Inflammatory macrophage treated with lipopolysaccharide for 4 hours (primary cell): Measurements from ENCODE around the gene PRSS23.
"Not testable (repeated sequence)": the region's sequence is repeated elsewhere in the genome, so short reads cannot be mapped to it uniquely, and the experiment has no call there.

Experiments
- DNase-seq: peaks from one replicate; pipeline ENCODE4 v3.0.0-alpha.2; 2020

Gene PRSS23

GRCh38 chr11:86815726-86816125, 15.4 kb downstream of the PRSS23 start:
- DNase-seq = no peak

GRCh38 chr11:86816251-86816726, 15.9 kb downstream of the PRSS23 start:
- DNase-seq = no peak

DNA sequence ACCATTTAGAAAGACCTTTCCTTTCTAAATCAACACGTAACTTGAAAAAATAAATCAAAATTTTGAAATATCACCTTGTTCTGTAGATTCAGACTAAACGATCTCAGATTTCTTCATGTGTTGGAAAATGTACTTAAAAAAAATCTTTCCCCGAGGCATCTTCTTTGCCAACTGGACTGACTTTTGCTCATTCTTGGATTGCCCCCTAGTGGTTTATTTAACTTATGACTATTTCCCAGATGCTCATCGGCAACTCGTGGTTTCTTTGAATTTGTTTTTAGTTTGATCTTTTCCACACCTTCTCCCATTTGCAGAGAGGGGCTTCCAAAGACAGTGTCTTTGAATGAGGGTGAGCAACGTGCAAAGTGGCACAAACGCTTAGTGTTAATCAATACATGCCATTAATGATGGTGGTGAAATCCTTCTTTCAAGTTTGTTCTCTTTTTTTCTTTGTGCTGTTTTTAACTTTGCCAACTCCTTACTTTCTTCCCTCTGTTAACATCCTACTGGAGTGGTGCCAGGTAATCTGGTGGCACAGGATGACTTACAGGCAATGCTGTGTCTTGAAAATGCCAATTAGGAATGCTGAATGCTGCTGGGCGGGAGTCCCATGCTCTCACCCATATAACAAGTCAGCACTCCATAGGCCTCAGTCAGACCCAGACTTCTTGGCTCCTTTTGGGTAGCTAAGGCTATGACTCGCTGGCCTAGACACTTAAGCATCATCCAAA, 18.3 kb downstream of the PRSS23 start:
- DNase-seq = peak; percentile 59

GRCh38 chr11:86824139-86824538, 23.8 kb downstream of the PRSS23 start:
- DNase-seq = not testable (repeated sequence)

DNA sequence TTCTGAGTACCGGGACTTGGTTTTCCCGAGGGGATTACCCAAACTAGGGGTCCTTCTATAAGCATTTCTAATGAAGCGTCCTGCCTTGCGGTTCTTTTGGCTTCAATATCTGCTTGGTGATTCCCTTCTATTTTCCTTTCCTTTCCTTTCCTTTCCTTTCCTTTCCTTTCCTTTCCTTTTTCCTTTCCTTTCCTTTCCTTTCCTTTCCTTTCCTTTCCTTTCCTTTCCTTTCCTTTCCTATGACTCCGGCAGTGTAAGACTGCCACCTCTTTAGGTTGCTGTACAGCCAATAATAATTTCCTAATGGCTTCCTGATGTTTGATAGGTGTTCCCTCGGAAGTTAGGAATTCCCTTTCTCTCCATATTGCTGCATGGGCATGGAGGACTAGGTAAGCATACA, 34.0 kb downstream of the PRSS23 start:
- not testable (repeated sequence) for DNase-seq

- DNase-seq = not testable (repeated sequence)
These were observed 44.6 kb downstream of the PRSS23 start for GRCh38 chr11:86844762-86845508.

DNA sequence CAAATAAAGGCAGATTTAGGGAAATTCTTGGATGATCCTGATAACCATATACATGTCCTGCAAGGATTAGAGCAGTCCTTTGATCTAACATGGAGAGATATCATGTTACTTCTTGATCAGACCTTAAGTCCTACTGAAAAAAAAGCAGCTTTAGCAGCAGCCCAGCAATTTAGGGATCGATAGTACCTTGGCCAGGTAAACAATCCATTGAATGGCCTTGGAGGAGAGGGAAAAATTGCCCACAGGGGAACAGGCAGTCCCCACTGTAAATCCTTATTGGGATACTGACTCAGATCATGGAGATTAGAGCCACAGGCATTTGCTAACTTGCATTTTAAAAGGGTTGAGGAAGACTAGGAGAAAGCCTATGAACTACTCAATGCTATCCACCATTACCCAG, 47.8 kb downstream of the PRSS23 start:
- DNase-seq = no peak

- no peak for DNase-seq
These were observed 49.3 kb downstream of the PRSS23 start for GRCh38 chr11:86849679-86850078.
